ENCODE results near the gene PKP1.

DNA sequence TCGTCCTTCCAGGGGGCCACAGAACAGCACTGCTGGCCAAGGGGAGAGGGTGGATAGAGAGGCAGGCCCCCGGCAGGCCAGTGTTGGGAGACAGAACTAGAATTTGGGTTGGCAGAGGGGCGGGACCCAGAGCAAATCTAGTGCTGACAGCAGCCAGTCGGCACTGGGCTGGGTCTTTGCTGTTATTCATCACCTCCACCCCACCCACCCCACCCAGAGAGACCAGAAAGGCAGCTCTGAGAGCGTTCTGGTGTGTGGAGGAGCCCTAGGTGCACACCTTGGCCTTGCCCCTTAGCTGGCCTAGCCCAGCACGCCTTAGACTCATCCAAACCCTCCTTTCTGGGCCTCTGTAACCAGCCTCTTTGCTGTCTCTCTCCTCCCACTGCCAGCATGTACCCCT, 6.4 kb upstream of the PKP1 start:
- TF ChIP-seq EZH2phosphoT487 (conservative IDR thresholded peaks at IDR 0.05; ENCODE audit: low read length), result no peak
- TF ChIP-seq, protein P1, sequence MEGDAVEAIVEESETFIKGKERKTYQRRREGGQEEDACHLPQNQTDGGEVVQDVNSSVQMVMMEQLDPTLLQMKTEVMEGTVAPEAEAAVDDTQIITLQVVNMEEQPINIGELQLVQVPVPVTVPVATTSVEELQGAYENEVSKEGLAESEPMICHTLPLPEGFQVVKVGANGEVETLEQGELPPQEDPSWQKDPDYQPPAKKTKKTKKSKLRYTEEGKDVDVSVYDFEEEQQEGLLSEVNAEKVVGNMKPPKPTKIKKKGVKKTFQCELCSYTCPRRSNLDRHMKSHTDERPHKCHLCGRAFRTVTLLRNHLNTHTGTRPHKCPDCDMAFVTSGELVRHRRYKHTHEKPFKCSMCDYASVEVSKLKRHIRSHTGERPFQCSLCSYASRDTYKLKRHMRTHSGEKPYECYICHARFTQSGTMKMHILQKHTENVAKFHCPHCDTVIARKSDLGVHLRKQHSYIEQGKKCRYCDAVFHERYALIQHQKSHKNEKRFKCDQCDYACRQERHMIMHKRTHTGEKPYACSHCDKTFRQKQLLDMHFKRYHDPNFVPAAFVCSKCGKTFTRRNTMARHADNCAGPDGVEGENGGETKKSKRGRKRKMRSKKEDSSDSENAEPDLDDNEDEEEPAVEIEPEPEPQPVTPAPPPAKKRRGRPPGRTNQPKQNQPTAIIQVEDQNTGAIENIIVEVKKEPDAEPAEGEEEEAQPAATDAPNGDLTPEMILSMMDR (IDR thresholded peaks at IDR 0.05; ENCODE audit: insufficient read depth, low read length, poor library complexity, severe bottlenecking), result no peak
